NAMALWA (cell line): ENCODE data around the gene ETV1.

Experiments used
- DNase-seq: peaks from one replicate; pipeline ENCODE4 v3.0.0-alpha.2; 2015; ENCODE audit warnings: low spot score

The ETV1 gene

GRCh38 chr7:13989126-13989948 is at the start of gene ETV1:
Gene ETV1, minus strand, starts transcription at chr7:13989666. Its CDS starts 614 bp downstream, at chr7:13989052.
- DNase-seq = no peak

GRCh38 chr7:14024406-14024805 is 34.9 kb upstream of the ETV1 start:
- DNase-seq = no peak

- DNase-seq = no peak
These were observed 34.4 kb upstream of the ETV1 start for GRCh38 chr7:14023838-14024237.

GRCh38 chr7:14023342-14023741 is 33.9 kb upstream of the ETV1 start:
- DNase-seq = no peak

- DNase-seq = no peak
These were observed 31.6 kb upstream of the ETV1 start for GRCh38 chr7:14021069-14021468.

- no peak for DNase-seq
These were observed 31.0 kb upstream of the ETV1 start for GRCh38 chr7:14020339-14020900.

GRCh38 chr7:14018751-14019150 is 29.3 kb upstream of the ETV1 start:
- DNase-seq = no peak

- DNase-seq = no peak
These were observed 27.5 kb upstream of the ETV1 start for GRCh38 chr7:14016950-14017349.

GRCh38 chr7:14013898-14014297 is 24.4 kb upstream of the ETV1 start:
- DNase-seq = no peak

- no peak for DNase-seq
These were observed 20.3 kb upstream of the ETV1 start for GRCh38 chr7:14009453-14010418.

GRCh38 chr7:14001139-14001538 is 11.7 kb upstream of the ETV1 start:
- no peak for DNase-seq

- peak; percentile 28 for DNase-seq
These were observed 10.8 kb upstream of the ETV1 start for GRCh38 chr7:14000247-14000646.

GRCh38 chr7:13998866-13999265 is 9.4 kb upstream of the ETV1 start:
- no peak for DNase-seq

GRCh38 chr7:13992596-13992964 is 3.1 kb upstream of the ETV1 start:
- DNase-seq = no peak

GRCh38 chr7:13991791-13992595 is 2.5 kb upstream of the ETV1 start:
- no peak for DNase-seq

- DNase-seq = no peak
These were observed 1.7 kb upstream of the ETV1 start for GRCh38 chr7:13990984-13991790.

- peak; percentile 41 for DNase-seq
These were observed 985 bp upstream of the ETV1 start for GRCh38 chr7:13990319-13990983.

- no peak for DNase-seq
These were observed 461 bp upstream of the ETV1 start for GRCh38 chr7:13989949-13990305.

GRCh38 chr7:13988731-13989125 is 738 bp downstream of the ETV1 start:
- DNase-seq = no peak

- DNase-seq = no peak
These were observed 1.4 kb downstream of the ETV1 start for GRCh38 chr7:13988065-13988464.

GRCh38 chr7:13987395-13987794 is 2.1 kb downstream of the ETV1 start:
- no peak for DNase-seq
